ENCODE data around the gene COA7. TPM values are rescaled to one million over a fixed set of nuclear protein-coding genes. Genes with fewer than 3 reads are reported as not detected.
A peak's percentile ranks its signal among the peaks of the same experiment; 100 is the strongest.

Gene COA7
- total RNA-seq, 3 donors from 2014 or later = 18.6 to 22.0 (median 20.3) TPM

GRCh38 chr1:52651904-52652303 lies 46.2 kb downstream of the COA7 start:
- Histone ChIP-seq H3K36me3 (ENCODE audit: low read depth) (no peaks in the 10 kb centered on the region), H3K4me3 (no peak overlapping the region), H3K4me1 (ENCODE audit: low read depth) (no peaks in the 10 kb centered on the region), H3K9me3 (no peaks in the 10 kb centered on the region)
- intact Hi-C loops (cut with DNase I, micrococcal nuclease) = no loop called here
- ATAC-seq (peak; percentile 74), DNase-seq (peak in 1 of 3 donors; percentile 5)
- no peak for TF ChIP-seq CTCF (IDR thresholded peaks at IDR 0.05)

- no peak overlapping the region for H3K4me3 ChIP-seq
Measured at GRCh38 chr1:52645261-52645660, 52.9 kb downstream of the COA7 start.

GRCh38 chr1:52641307-52641706 lies 56.8 kb downstream of the COA7 start:
- intact Hi-C loops (cut with DNase I, micrococcal nuclease) = no loop called here
- Histone ChIP-seq H3K4me3 (no peak overlapping the region), H3K36me3 (ENCODE audit: low read depth) (no peaks in the 10 kb centered on the region), H3K9me3 (no peaks in the 10 kb centered on the region), H3K4me1 (ENCODE audit: low read depth) (no peaks in the 10 kb centered on the region)
- TF ChIP-seq CTCF (IDR thresholded peaks at IDR 0.05) = no peak
- no peak for ATAC-seq
- no peak for DNase-seq

More at GRCh38 chr1:52645261-52645660, 52.9 kb downstream of the COA7 start:
- Histone ChIP-seq H3K4me1 (ENCODE audit: low read depth) (no peaks in the 10 kb centered on the region), H3K9me3 (no peaks in the 10 kb centered on the region), H3K36me3 (ENCODE audit: low read depth) (no peaks in the 10 kb centered on the region)
- no peak for TF ChIP-seq CTCF (IDR thresholded peaks at IDR 0.05)
- intact Hi-C loops (cut with DNase I, micrococcal nuclease) = no loop called here
- ATAC-seq (no peak), DNase-seq (no peak)

- intact Hi-C loops (cut with DNase I, micrococcal nuclease) = no loop called here
- Histone ChIP-seq H3K36me3 (ENCODE audit: low read depth) (no peaks in the 10 kb centered on the region), H3K4me3 (no peak overlapping the region), H3K4me1 (ENCODE audit: low read depth) (no peaks in the 10 kb centered on the region), H3K9me3 (no peaks in the 10 kb centered on the region)
- DNase-seq = no peak
- no peak for ATAC-seq
- TF ChIP-seq CTCF (IDR thresholded peaks at IDR 0.05) = no peak
Measured at GRCh38 chr1:52640697-52641096, 57.5 kb downstream of the COA7 start.

GRCh38 chr1:52637946-52638345 lies 60.2 kb downstream of the COA7 start:
- Histone ChIP-seq H3K36me3 (ENCODE audit: low read depth) (no peaks in the 10 kb centered on the region), H3K9me3 (no peaks in the 10 kb centered on the region), H3K4me1 (ENCODE audit: low read depth) (peaks cover 3% of the 10 kb centered on the region), H3K4me3 (no peak overlapping the region)
- no peak for ATAC-seq
- no peak for TF ChIP-seq CTCF (IDR thresholded peaks at IDR 0.05)
- intact Hi-C loops (cut with DNase I, micrococcal nuclease) = no loop called here
- DNase-seq = no peak

All from mucosa of descending colon (tissue), 3 donors.